Measurements from ENCODE around the gene TMEM132C. TPM values are rescaled to one million over a fixed set of nuclear protein-coding genes. Genes with fewer than 3 reads are reported as not detected.

The TMEM132C gene
- total RNA-seq, 4 donors from 2014 or later, result 2.0 to 3.7 (median 3.0) TPM

- intact Hi-C loops (cut with DNase I; ENCODE audit: low total_unique reads), result no loop called here
- H3K4me3 ChIP-seq (ENCODE audit: low read depth, poor library complexity, severe bottlenecking), result no peak overlapping the region
- no peak for DNase-seq (ENCODE audit: low spot score in 2 of 2)
- TF ChIP-seq POLR2A (IDR thresholded peaks at IDR 0.05) (no peak), CTCF (IDR thresholded peaks at IDR 0.05) (no peak)
- 71 to 82% methylated on average over 4 of the region's 4 CpGs for WGBS, 2 donors
Observed at GRCh38 chr12:128699106-128699505, 432.1 kb downstream of the TMEM132C start.

- TF ChIP-seq POLR2A (IDR thresholded peaks at IDR 0.05) (no peak), CTCF (IDR thresholded peaks at IDR 0.05) (no peak)
- no peak for DNase-seq (ENCODE audit: low spot score in 2 of 2)
- intact Hi-C loops (cut with DNase I; ENCODE audit: low total_unique reads), result no loop called here
- H3K4me3 ChIP-seq (ENCODE audit: low read depth, poor library complexity, severe bottlenecking), result no peak overlapping the region
- WGBS, 2 donors, result 91 to 95% methylated on average over 5 of the region's 5 CpGs
Observed at GRCh38 chr12:128702371-128702770, 435.4 kb downstream of the TMEM132C start.

- 91 to 93% methylated on average over 13 to 26 of the region's 26 CpGs for WGBS, 2 donors
- DNase-seq (ENCODE audit: low spot score in 2 of 2), result no peak
- TF ChIP-seq POLR2A (IDR thresholded peaks at IDR 0.05) (no peak), CTCF (IDR thresholded peaks at IDR 0.05) (no peak)
- H3K4me3 ChIP-seq (ENCODE audit: low read depth, poor library complexity, severe bottlenecking), result no peak overlapping the region
- intact Hi-C loops (cut with DNase I; ENCODE audit: low total_unique reads), result no loop called here
Observed at GRCh38 chr12:128705140-128705539, 438.2 kb downstream of the TMEM132C start.

GRCh38 chr12:128707488-128707887, 440.5 kb downstream of the TMEM132C start:
- intact Hi-C loops (cut with DNase I; ENCODE audit: low total_unique reads), result no loop called here
- no peak overlapping the region for H3K4me3 ChIP-seq (ENCODE audit: low read depth, poor library complexity, severe bottlenecking)
- 74 to 82% methylated on average over 8 of the region's 8 CpGs for WGBS, 2 donors
- no peak for DNase-seq (ENCODE audit: low spot score in 2 of 2)
- TF ChIP-seq POLR2A (IDR thresholded peaks at IDR 0.05), result no peak
- TF ChIP-seq CTCF (IDR thresholded peaks at IDR 0.05), result no peak

- no peak for DNase-seq (ENCODE audit: low spot score in 2 of 2)
- no peak for TF ChIP-seq POLR2A (IDR thresholded peaks at IDR 0.05)
- no peak for TF ChIP-seq CTCF (IDR thresholded peaks at IDR 0.05)
- intact Hi-C loops (cut with DNase I; ENCODE audit: low total_unique reads), result no loop called here
- 59 to 81% methylated on average over 6 of the region's 6 CpGs for WGBS, 2 donors
- H3K4me3 ChIP-seq (ENCODE audit: low read depth, poor library complexity, severe bottlenecking), result no peak overlapping the region
Observed at GRCh38 chr12:128708789-128709188, 441.8 kb downstream of the TMEM132C start.

- WGBS, 2 donors, result 53 to 70% methylated on average over 5 of the region's 5 CpGs
- intact Hi-C loops (cut with DNase I; ENCODE audit: low total_unique reads), result no loop called here
- no peak for DNase-seq (ENCODE audit: low spot score in 2 of 2)
- TF ChIP-seq CTCF (IDR thresholded peaks at IDR 0.05) (no peak), POLR2A (IDR thresholded peaks at IDR 0.05) (no peak)
- H3K4me3 ChIP-seq (ENCODE audit: low read depth, poor library complexity, severe bottlenecking), result no peak overlapping the region
Observed at GRCh38 chr12:128709660-128710059, 442.7 kb downstream of the TMEM132C start.

All from lower leg skin (tissue), 4 donors.